Breast epithelium (tissue), 4 donors: ENCODE measurements around the gene UBN2. TPM values are rescaled to one million over a fixed set of nuclear protein-coding genes. Genes with fewer than 3 reads are reported as not detected.
A peak's percentile ranks its signal among the peaks of the same experiment; 100 is the strongest.

Experiments
- DNase-seq, 2 donors: peaks; one replicate each; pipeline ENCODE4 v3.0.0-alpha.2; 2019; ENCODE audit warnings: low spot score in 2 of 2
- H3K27ac ChIP-seq, 2 donors: fragments of 200-600 bp; sonication (generic) in 1 of 2; one replicate each; pipeline ENCODE4 v1.5.1; 2016 to 2019; ENCODE audit warnings: mild to moderate bottlenecking in 1 of 2
- H3K27me3 ChIP-seq, 2 donors: fragments of 200-600 bp; sonication (generic) in 1 of 2; one replicate each; pipeline versions ENCODE4 v1.5.1 to v1.6.0; 2017 to 2019; ENCODE audit warnings: control low read depth in 1 of 2, mild to moderate bottlenecking in 1 of 2
- H3K36me3 ChIP-seq: fragments of 200-600 bp; one replicate; pipeline ENCODE4 v1.5.1; 2019
- H3K4me1 ChIP-seq, 2 donors: fragments of 200-600 bp; sonication (generic); one replicate each; pipeline ENCODE4 v1.5.1; 2016 to 2019; ENCODE audit warnings: control low read depth in 1 of 2
- H3K4me3 ChIP-seq, 3 donors: fragments of 200-600 bp; sonication (generic); 1 replicate in 2 of 3; 2 replicates in 1 of 3; pipeline ENCODE4 v1.5.1; 2016 to 2019; ENCODE audit warnings: mild to moderate bottlenecking in 3 of 3, moderate library complexity in 2 of 3
- H3K9me3 ChIP-seq, 2 donors: fragments of 200-600 bp; sonication (generic) in 1 of 2; one replicate each; pipeline ENCODE4 v1.5.1; 2016 to 2019; ENCODE audit warnings: control low read depth in 1 of 2
- CTCF ChIP-seq, 3 donors: fragments of 450-650 bp; IDR thresholded peaks; one replicate each; pipeline ENCODE4 v1.5.1; 2016 to 2017; ENCODE audit warnings: antibody characterized with exemption in 3 of 3, mild to moderate bottlenecking in 3 of 3, moderate library complexity in 3 of 3
- POLR2A ChIP-seq: fragments of 450-650 bp; IDR thresholded peaks from one replicate; pipeline ENCODE4 v1.6.1; 2016; ENCODE audit warnings: antibody characterized with exemption, mild to moderate bottlenecking, moderate library complexity
- POLR2AphosphoS5 ChIP-seq, 3 donors: sonication (generic); formaldehyde crosslinking; IDR thresholded peaks; one replicate each; pipeline ENCODE4 v1.6.1; 2017; ENCODE audit warnings: antibody characterized with exemption in 3 of 3
- intact Hi-C: fragments of 100-400 bp; cut with DNase I; formaldehyde crosslinking; loops from one replicate; pipeline ENCODE4 v1.15.1; 2023; ENCODE audit warnings: low total_unique reads
- total RNA-seq, 3 donors: library from RNA; depleted of rRNA; stranded (reverse); fragments of >200 nt; gene quantifications; one replicate each; pipeline ENCODE4 v1.1.0, GENCODE V29; 2016

UBN2 gene
- total RNA-seq, 3 donors from 2014 or later = 12.8 to 26.8 (median 20.0) TPM

GRCh38 chr7:139230023-139230422 is 1.0 kb upstream of the UBN2 start:
- Histone ChIP-seq H3K36me3 (no peaks in the 10 kb centered on the region), H3K27ac (peak overlapping the region; percentile 93 to 99), H3K9me3 (no peaks in the 10 kb centered on the region), H3K4me3 (peak overlapping the region in 2 of 3 donors; percentile 96 to 100), H3K4me1 (no peaks in the 10 kb centered on the region), H3K27me3 (no peaks in the 10 kb centered on the region)
- TF ChIP-seq POLR2A = no peak
- no peak for TF ChIP-seq POLR2AphosphoS5 (IDR thresholded peaks at IDR 0.05)
- no peak for TF ChIP-seq CTCF (IDR thresholded peaks at IDR 0.05)
- intact Hi-C loops = no loop called here
- no peak for DNase-seq

DNA sequence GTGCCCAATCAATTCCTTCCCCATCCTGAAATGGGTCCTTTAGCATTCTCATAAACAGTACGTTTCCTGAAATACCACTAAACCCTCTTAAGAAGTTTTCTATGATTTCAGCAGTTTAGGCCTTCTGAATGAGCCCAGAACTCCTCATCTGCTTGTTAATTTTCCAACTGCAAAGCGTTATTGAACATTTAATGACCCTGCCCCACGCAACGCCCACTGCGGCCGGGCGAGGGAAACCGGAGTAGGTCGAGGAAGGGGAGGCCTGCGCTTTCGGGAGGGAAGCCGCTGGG is 608 bp upstream of the UBN2 start:
- H3K4me3 ChIP-seq = peak overlapping the region; percentile 87 to 100 (median 96)
- TF ChIP-seq POLR2A (no peak), POLR2AphosphoS5 (IDR thresholded peaks at IDR 0.05) (no peak), CTCF (IDR thresholded peaks at IDR 0.05) (no peak)
- DNase-seq = no peak
- no peaks in the 10 kb centered on the region for H3K4me1 ChIP-seq
- H3K27ac ChIP-seq = peak overlapping the region; percentile 93 to 99
- no peaks in the 10 kb centered on the region for H3K36me3 ChIP-seq
- H3K27me3 ChIP-seq = no peaks in the 10 kb centered on the region
- H3K9me3 ChIP-seq = no peaks in the 10 kb centered on the region
- intact Hi-C loops = no loop called here

- no peaks in the 10 kb centered on the region for H3K4me1 ChIP-seq
- H3K9me3 ChIP-seq = no peaks in the 10 kb centered on the region
- TF ChIP-seq POLR2AphosphoS5 (IDR thresholded peaks at IDR 0.05) = no peak
- no peak for TF ChIP-seq POLR2A
- no peak for TF ChIP-seq CTCF (IDR thresholded peaks at IDR 0.05)
- intact Hi-C loops = no loop called here
- DNase-seq = no peak
- peak overlapping the region; percentile 93 to 99 for H3K27ac ChIP-seq
- H3K4me3 ChIP-seq = peak overlapping the region; percentile 87 to 100 (median 96)
- no peaks in the 10 kb centered on the region for H3K36me3 ChIP-seq
- H3K27me3 ChIP-seq = no peaks in the 10 kb centered on the region
Observed at GRCh38 chr7:139231513-139232376, 708 bp downstream of the UBN2 start.

- DNase-seq = no peak
- H3K4me3 ChIP-seq = peak overlapping the region; percentile 87 to 100 (median 96)
- no peaks in the 10 kb centered on the region for H3K36me3 ChIP-seq
- no peaks in the 10 kb centered on the region for H3K4me1 ChIP-seq
- no peaks in the 10 kb centered on the region for H3K27me3 ChIP-seq
- TF ChIP-seq POLR2A (no peak), POLR2AphosphoS5 (IDR thresholded peaks at IDR 0.05) (no peak), CTCF (IDR thresholded peaks at IDR 0.05) (no peak)
- intact Hi-C loops = no loop called here
- H3K9me3 ChIP-seq = no peaks in the 10 kb centered on the region
- peak overlapping the region; percentile 93 to 99 for H3K27ac ChIP-seq
Observed at GRCh38 chr7:139232377-139232717, 1.3 kb downstream of the UBN2 start.

DNA sequence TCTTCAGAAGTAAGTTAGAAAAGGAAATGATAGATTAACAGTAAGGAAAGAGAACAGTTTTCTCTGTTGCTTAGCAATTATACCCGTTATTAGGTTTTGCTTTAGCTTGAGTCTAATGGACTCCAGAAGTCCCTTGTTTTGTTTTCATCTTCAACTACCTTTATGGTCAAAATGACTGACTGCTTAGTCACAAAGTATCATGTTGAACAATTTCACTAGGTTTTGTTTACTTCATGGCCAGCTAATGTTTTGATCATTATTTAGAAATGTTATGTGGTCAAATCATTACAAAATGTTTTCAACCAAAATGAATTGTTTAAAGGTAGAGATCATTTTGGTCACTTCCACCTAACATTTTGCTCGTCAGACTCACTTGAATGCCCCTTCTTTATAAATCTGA is 1.9 kb downstream of the UBN2 start:
- no peak for TF ChIP-seq CTCF (IDR thresholded peaks at IDR 0.05)
- no peak for TF ChIP-seq POLR2AphosphoS5 (IDR thresholded peaks at IDR 0.05)
- TF ChIP-seq POLR2A = no peak
- no peak overlapping the region for H3K27ac ChIP-seq
- H3K4me3 ChIP-seq = peak overlapping the region in 2 of 3 donors; percentile 96 to 100
- intact Hi-C loops = no loop called here
- H3K36me3 ChIP-seq = no peaks in the 10 kb centered on the region
- H3K4me1 ChIP-seq = no peaks in the 10 kb centered on the region
- H3K9me3 ChIP-seq = no peaks in the 10 kb centered on the region
- no peak for DNase-seq
- H3K27me3 ChIP-seq = no peaks in the 10 kb centered on the region
